Stimulated activated CD8-positive, alpha-beta memory T cell treated with anti-CD3 and anti-CD28 coated beads, Interleukin-4, amount 100 ng/mL, for 4 hours (primary cell): ENCODE data around the gene PFKFB3.
"Not testable (repeated sequence)": the region's sequence is repeated elsewhere in the genome, so short reads cannot be mapped to it uniquely, and the experiment has no call there.

Experiments
- DNase-seq, 2 donors: peaks; one replicate each; pipeline ENCODE4 v3.0.0-alpha.2; 2020; ENCODE audit warnings: low read depth in 2 of 2, low spot score in 1 of 2

Gene PFKFB3

GRCh38 chr10:6201516-6201975 lies 1.2 kb upstream of the PFKFB3 start:
- peak; percentile 33 to 62 for DNase-seq

DNA sequence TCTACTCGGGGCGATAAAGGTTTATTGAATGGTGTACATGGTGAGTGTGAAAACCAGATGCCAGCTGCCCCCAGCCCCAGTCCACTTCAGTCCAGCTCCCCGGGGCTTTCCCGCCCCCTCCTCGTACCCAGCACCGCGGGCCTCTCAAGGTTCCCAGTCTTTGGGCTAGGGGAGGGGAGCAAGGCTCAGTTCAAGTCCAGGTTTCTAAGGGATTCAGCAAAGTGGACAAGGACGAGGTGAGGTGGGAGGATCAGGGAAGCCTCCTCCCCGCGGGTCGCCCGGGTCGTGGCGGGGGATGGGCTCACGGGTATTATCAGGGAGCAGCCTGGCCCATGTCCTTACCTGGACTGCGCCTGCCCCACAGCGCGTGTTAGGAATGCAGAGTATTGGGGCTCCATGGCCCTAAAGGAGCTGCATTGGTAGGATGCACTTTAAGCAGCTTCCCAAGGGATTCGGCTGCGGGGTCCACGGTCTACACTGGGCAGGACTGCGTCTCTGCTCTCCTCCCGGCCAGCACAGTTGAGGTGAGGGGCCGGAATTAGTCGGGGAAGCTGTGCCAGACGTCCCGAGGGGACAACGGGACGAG lies 541 bp upstream of the PFKFB3 start:
- no peak for DNase-seq

DNA sequence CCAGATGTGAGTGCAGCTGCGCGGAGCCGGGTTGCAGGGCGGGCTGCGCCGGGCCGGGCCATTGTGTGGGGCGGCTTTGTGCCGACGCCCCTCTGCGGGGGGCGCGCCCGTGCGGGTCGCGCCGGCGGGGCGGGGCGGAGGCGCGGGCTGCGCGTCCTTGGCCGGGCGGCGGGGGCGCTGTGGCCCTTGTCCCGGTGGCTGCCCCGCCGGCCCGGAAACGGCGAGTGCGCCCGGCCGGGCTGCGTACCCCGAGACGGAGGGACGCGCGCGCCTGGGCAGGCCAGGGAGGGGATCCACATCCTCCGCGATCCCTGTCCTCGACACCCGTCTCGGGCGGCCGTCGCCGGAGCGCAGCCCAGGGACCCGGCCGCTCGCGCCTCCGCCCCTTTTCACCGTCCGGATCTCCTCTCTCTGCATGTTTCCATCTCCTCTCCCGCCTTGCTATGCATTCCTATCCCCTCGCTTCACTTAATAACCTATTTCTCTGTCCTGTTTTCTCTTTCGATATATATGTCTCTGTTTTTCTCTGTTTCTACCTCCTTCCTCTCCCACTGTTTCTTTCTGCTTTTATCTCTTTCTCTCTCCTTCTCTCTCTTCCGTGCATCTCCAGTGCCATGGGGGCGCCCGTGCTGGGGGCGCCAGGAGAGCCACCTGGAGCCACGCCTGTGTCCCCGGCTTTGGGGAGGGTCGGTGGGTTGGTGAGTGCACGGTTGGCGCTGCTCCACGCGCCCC lies 765 bp downstream of the PFKFB3 start:
- DNase-seq: peak in 1 of 2 donors; percentile 19

DNA sequence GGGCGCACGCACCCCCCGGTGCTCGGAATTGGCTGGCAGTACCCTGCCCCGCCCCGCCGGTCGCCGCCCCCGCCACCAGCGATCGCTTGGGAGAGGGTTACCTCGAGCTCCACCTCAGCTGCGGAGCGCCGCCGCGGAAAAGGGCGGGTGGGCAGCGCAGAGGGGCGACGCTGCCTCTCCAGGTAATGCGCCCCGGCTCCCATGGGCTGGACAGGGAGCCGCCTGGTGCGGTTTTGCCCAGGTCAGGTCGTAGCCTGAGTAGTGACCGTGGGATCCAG lies 1.3 kb downstream of the PFKFB3 start:
- DNase-seq: peak; percentile 20 to 45

GRCh38 chr10:6204341-6205191 lies 1.8 kb downstream of the PFKFB3 start:
- no peak for DNase-seq

- not testable (repeated sequence) for DNase-seq
These were observed 3.8 kb downstream of the PFKFB3 start for GRCh38 chr10:6206486-6206885.

DNA sequence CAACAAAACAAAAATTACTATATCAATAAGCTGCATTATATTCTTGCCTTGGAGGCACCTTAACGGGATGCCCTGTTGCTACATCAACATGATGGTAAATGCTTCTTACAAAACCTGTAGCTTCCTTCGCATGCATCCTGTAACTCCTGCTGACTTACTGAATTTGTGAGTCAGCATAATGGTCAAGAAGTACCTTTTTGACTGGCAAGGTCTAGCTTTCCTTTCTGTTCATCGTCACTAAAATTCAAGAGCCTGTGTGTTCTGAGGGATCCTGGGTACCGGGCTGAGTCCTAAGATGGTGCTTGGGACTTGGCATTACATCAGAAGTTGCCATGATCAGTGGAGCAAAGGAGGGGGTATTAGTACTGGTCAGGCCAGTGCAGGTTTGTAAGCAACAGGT lies 4.9 kb downstream of the PFKFB3 start:
- no peak for DNase-seq

DNA sequence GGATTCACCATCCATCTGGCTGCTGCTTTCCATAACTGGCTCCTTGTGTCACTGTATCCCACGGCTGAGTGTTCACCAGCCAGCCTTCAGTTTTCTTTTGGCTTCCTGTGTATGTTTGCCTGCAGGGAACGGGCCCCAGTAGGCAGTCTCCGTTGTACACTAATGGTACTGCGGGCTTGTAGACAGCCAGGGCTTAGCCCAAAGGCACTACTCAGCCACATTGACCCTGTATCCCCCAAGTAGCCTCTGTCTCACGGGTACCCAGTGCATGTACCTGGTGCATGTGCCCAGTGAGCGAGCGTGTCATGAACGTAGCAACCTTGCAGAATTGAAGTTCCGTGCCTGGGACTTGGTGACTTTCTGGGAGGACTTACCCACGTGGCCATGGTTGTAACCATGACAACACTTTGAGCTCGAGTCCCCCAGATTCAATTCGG lies 6.1 kb downstream of the PFKFB3 start:
- DNase-seq: no peak

DNA sequence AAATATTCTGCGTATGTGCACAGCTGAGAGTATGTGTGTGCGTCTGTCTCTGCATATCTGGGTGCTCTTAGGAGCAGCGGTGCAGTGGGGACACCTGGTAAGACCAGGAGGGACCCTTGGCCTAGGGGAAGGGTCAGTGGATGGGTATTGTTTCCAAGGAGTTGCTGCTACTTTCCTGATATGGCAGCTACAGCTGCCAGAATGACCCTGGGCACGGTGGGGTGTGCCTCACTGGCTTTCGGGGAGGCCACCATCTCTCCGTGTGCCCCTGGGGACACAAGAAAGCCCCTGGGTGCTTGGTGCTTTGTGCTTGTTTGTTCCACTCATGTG lies 8.6 kb downstream of the PFKFB3 start:
- no peak for DNase-seq

- DNase-seq: no peak
These were observed 9.2 kb downstream of the PFKFB3 start for GRCh38 chr10:6211671-6212635.

DNA sequence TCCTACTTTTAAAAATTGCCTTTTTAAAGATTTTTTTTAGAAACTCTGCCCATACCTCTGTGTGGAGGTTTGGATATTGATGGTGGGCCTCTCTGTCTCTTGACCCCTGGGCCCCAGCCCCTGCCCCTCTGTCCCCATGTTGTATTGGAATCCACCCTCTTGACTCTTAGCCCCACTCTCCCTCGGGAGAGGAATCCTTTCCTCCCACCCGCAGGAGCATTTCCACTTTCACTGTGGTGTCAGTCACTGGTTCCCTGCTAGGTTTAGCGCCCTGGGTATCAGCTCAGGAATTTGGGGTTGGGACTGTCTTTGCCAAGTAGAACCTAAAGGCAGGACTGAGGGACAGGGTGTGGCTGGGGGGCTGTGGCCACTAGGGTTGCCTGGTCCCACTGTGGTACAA lies 10.1 kb downstream of the PFKFB3 start:
- no peak for DNase-seq

DNA sequence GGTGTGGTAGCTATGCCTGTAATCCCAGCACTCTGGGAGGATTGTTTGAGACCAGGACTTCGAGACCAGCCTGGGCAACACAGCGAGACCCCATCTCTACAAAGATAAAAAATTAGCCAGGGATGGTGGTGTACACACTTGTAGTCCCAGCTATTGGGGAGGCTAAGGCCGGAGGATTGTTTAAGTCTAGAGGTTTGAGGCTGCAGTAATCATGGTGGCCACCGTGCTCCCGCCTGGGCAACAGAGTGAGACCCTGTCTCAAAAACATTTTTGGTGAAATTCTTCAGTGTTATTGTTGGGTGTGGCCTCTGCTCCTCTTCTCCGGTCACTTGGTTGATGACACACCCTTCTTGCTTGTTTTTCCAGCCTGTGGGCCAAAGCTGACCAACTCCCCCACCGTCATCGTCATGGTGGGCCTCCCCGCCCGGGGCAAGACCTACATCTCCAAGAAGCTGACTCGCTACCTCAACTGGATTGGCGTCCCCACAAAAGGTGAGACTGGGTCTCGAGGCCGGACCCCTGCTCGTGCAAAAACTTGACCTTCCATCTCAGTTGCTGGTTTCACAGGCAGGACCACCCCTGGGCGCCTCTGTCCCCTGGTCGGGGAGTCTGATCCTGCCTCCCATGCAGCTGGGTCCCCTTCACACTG lies 10.6 kb downstream of the PFKFB3 start:
- no peak for DNase-seq

DNA sequence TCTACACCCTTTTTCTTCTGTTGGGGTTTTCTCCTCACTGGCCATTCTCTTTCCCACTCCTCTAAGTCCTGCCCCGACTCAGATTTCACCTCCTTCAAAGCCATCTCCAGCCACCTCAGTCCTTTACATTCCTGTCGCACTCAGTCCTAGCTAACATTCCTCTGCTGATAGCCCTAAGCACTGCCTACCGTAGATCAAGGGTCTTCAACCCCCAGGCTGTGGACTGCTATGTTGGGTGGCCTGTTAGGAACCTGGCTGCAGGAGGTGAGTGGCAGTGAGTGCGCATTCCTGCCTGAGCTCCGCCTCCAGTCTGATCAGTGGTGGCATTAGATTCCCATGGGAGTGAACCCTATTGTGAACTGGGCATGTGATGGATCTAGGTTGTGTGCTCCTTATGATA lies 11.2 kb downstream of the PFKFB3 start:
- DNase-seq: no peak

DNA sequence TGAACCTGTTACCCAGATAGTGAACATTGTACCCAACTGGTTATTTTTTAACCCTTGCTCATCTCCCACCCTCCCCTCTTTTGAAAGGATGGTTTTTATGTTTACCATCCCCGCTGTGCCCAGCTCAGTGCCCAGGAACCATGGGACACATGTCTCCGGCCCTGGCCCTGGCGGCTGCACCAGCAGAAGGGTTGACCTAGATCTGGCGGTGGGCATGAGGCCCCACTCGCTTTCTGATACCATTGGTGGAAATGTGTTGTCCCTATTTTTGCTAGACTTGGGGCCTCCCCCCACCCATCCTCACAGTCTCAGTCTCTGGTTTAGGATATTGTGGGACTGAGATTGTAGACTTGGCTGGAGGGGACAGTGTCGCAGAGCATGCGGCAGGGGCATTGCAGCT lies 11.9 kb downstream of the PFKFB3 start:
- DNase-seq: no peak

DNA sequence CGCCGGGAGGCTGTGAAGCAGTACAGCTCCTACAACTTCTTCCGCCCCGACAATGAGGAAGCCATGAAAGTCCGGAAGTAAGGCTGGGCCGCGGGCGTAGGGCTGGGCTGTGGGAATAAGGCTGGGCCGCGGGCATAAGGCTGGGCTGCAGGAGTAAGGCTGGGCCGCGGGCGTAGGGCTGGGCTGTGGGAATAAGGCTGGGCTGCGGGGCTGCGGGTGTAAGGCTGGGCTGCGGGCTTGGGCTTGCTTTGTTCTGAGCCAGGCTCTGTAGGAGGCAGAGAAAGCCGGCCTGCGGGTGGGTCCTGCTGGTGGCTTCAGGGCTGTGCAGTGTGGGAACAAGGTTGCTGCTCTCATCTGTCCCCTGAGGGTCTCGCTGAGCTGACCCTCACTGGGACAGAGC lies 12.5 kb downstream of the PFKFB3 start:
- no peak for DNase-seq

- no peak for DNase-seq
These were observed 13.2 kb downstream of the PFKFB3 start for GRCh38 chr10:6215683-6216484.

GRCh38 chr10:6216916-6217315 lies 14.2 kb downstream of the PFKFB3 start:
- no peak for DNase-seq

- DNase-seq: no peak
These were observed 14.9 kb downstream of the PFKFB3 start for GRCh38 chr10:6217611-6218010.

DNA sequence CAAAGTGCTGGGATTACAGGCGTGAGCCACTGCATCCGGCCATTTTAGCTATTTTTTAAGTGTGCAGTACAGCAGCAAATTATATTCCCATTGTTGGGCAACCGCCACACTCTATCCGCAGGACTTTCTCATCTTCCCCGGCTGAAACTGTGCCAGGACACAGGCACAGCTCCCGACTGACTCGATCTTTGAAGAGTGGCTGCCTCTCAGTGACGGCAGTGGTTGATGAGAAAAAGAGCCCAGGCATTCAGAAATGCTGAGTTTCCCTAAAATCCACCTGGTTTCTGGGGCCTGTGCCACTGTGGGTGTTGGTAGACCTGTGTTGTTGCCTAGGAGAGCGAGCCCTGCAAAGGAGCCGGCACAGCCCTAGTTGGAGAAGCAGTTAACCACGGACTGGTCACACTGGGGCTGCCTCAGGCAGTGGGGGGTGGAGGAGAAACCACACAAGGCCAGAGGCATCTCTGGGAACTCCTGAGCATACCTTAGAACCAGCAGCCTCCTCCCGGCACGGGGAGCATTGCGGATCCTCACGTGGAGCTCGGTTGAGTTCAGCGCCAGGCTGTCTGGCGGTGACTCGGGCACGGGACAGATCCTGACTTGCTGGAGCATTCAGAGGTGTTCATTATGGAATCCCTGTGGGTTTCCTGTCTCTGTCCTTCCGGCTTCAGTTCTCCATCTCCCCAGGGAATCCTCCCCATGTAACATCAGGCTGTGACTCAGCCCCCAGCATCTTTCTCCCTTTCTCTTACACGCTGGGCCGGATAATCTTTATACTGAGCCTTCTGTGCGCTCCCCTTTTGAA lies 16.2 kb downstream of the PFKFB3 start:
- no peak for DNase-seq
